Erythroblast (primary cell): ENCODE data around the gene SPG11.

ENCODE experiments used
- GATA1 ChIP-seq: IDR thresholded peaks from 2 replicates; pipeline ENCODE4 v1.6.1; 2011; ENCODE audit warnings: low read depth, mild to moderate bottlenecking, control low read depth, low read length, moderate library complexity
- POLR2A ChIP-seq: IDR thresholded peaks from 2 replicates; pipeline ENCODE4 v1.6.1; 2011; ENCODE audit warnings: mild to moderate bottlenecking, low read length

DNA sequence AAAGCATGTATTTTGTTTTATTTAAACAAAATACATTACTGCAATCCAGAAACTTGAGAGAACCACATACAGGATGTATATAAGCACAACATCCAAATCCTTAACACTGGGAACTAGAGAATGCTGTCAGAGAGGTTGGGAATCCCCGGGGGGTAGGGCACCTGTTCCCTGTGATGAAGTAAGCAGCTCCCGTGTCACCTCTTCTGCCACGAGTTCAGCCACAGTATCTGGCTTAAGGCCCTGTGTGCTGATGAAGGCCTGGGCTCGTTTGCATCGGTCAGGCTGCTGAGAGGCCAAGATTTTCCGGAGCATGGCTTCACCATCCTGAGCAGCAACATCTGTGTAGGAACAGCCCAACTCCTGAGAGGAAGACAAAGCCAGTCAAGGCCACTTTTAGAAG is 90.1 kb downstream of the SPG11 start:
- no peak for TF ChIP-seq POLR2A
- no peak for TF ChIP-seq GATA1
